Small intestine (tissue), 7 donors: Measurements from ENCODE around the gene DSG4. TPM values are rescaled to one million over a fixed set of nuclear protein-coding genes. Genes with fewer than 3 reads are reported as not detected.

ENCODE experiments used
- DNase-seq, 2 donors: peaks; one replicate each; pipeline versions ENCODE4 v3.0.0 to v3.0.0-alpha.2; 2013
- FAIRE-seq: peaks from 2 replicates; lab custom pipeline; 2012; peaks lifted over from hg19 to GRCh38; lab: Jason Lieb, UNC
- H3K27ac ChIP-seq, 3 donors: one replicate each; pipeline ENCODE4 v1.5.1; 2013; ENCODE audit warnings: low read length in 2 of 3, mild to moderate bottlenecking in 2 of 3, control low read depth in 1 of 3, inconsistent platforms in 1 of 3, low read depth in 1 of 3, moderate library complexity in 1 of 3
- H3K27me3 ChIP-seq, 3 donors: one replicate each; pipeline ENCODE4 v1.6.1; 2013; ENCODE audit warnings: low read length in 3 of 3, inconsistent platforms in 1 of 3; ENCODE audit not compliant: control insufficient read depth in 3 of 3, insufficient read depth in 3 of 3
- H3K36me3 ChIP-seq, 3 donors: one replicate each; pipeline ENCODE4 v1.6.1; 2013; ENCODE audit warnings: low read length in 3 of 3, inconsistent platforms in 1 of 3, low read depth in 1 of 3, mild to moderate bottlenecking in 1 of 3, moderate library complexity in 1 of 3; ENCODE audit not compliant: control insufficient read depth in 3 of 3, insufficient read depth in 2 of 3
- H3K4me1 ChIP-seq, 3 donors: one replicate each; pipeline ENCODE4 v1.6.1; 2013; ENCODE audit warnings: low read length in 2 of 3, inconsistent platforms in 1 of 3, low read depth in 1 of 3, mild to moderate bottlenecking in 1 of 3, moderate library complexity in 1 of 3; ENCODE audit not compliant: control insufficient read depth in 3 of 3, insufficient read depth in 2 of 3
- H3K4me3 ChIP-seq, 3 donors: one replicate each; pipeline ENCODE4 v1.5.1; 2013; ENCODE audit warnings: low read length in 3 of 3, control low read depth in 1 of 3, inconsistent platforms in 1 of 3, low read depth in 1 of 3, mild to moderate bottlenecking in 1 of 3, moderate library complexity in 1 of 3
- H3K9me3 ChIP-seq, 2 donors: one replicate each; pipeline ENCODE4 v1.6.1; 2013; ENCODE audit warnings: low read depth in 1 of 2, low read length in 1 of 2; ENCODE audit not compliant: control insufficient read depth in 2 of 2, insufficient read depth in 1 of 2
- WGBS, 3 donors: extraction: QIAGEN DNeasy Blood & Tissue Kit; methylation state at CpG; one replicate each; pipeline ENCODE4 v1.1.7; 2013; 5-methylcytosine and 5-hydroxymethylcytosine counted together
- polyA plus RNA-seq, 4 donors: library from polyadenylated mRNA; stranded (reverse) in 3 of 4; unstranded in 1 of 4; fragments of 200-250 nt in 3 of 4; fragments of 120-200 nt in 1 of 4; gene quantifications; one replicate each; pipeline versions ENCODE4 v1.2.1 to v1.2.3, GENCODE V29; 2013
- donor health status: healthy with polysubstance abuse.
- donor health status: control.
- donor health status: control.
- donor health status: Bipolar disorder and iron deficiency.
- donor health status: healthy.

DSG4 gene
- polyA plus RNA-seq, 4 donors, result 0.07 to 0.28 TPM; not detected in 2

- Histone ChIP-seq H3K4me3 (no peak overlapping the region), H3K4me1 (no peaks in the 10 kb centered on the region), H3K27ac (no peak overlapping the region), H3K36me3 (no peaks in the 10 kb centered on the region), H3K27me3 (no peaks in the 10 kb centered on the region), H3K9me3 (no peaks in the 10 kb centered on the region)
- DNase-seq (no peak), FAIRE-seq (no peak)
Measured at GRCh38 chr18:31417850-31418249, 41.3 kb downstream of the DSG4 start.

GRCh38 chr18:31419457-31419932, 42.9 kb downstream of the DSG4 start:
- H3K36me3 ChIP-seq, result no peaks in the 10 kb centered on the region
- H3K27me3 ChIP-seq, result no peaks in the 10 kb centered on the region
- no peak overlapping the region for H3K27ac ChIP-seq
- no peak overlapping the region for H3K4me3 ChIP-seq
- no peaks in the 10 kb centered on the region for H3K4me1 ChIP-seq
- DNase-seq (no peak), FAIRE-seq (no peak)
- no peaks in the 10 kb centered on the region for H3K9me3 ChIP-seq
- WGBS, 3 donors, result 79 to 81% (median 80%) methylated on average over 7 of the region's 7 CpGs

- FAIRE-seq, result no peak
- H3K27ac ChIP-seq, result no peak overlapping the region
- no peaks in the 10 kb centered on the region for H3K4me1 ChIP-seq
- DNase-seq, result no peak
- no peaks in the 10 kb centered on the region for H3K27me3 ChIP-seq
- no peaks in the 10 kb centered on the region for H3K9me3 ChIP-seq
- 91 to 92% (median 91%) methylated on average over 6 of the region's 6 CpGs for WGBS, 3 donors
- no peak overlapping the region for H3K4me3 ChIP-seq
- no peaks in the 10 kb centered on the region for H3K36me3 ChIP-seq
Measured at GRCh38 chr18:31420032-31420431, 43.5 kb downstream of the DSG4 start.

GRCh38 chr18:31420524-31420923, 43.9 kb downstream of the DSG4 start:
- no peak for FAIRE-seq
- Histone ChIP-seq H3K27me3 (no peaks in the 10 kb centered on the region), H3K36me3 (no peaks in the 10 kb centered on the region), H3K27ac (no peak overlapping the region), H3K4me1 (no peaks in the 10 kb centered on the region), H3K9me3 (no peaks in the 10 kb centered on the region), H3K4me3 (no peak overlapping the region)
- 94 to 96% (median 96%) methylated on average over 2 of the region's 2 CpGs for WGBS, 3 donors
- no peak for DNase-seq

GRCh38 chr18:31424383-31424988, 47.9 kb downstream of the DSG4 start:
- FAIRE-seq, result no peak
- no peak overlapping the region for H3K4me3 ChIP-seq
- 35 to 52% (median 48%) methylated on average over 7 of the region's 7 CpGs for WGBS, 3 donors

GRCh38 chr18:31426021-31426420, 49.4 kb downstream of the DSG4 start:
- no peaks in the 10 kb centered on the region for H3K36me3 ChIP-seq
- FAIRE-seq, result no peak
- H3K4me3 ChIP-seq, result no peak overlapping the region
- H3K4me1 ChIP-seq, result no peaks in the 10 kb centered on the region
- no peak for DNase-seq
- 79 to 91% (median 80%) methylated on average over 2 of the region's 2 CpGs for WGBS, 3 donors
- no peak overlapping the region for H3K27ac ChIP-seq
- no peaks in the 10 kb centered on the region for H3K9me3 ChIP-seq
- H3K27me3 ChIP-seq, result no peaks in the 10 kb centered on the region

More at GRCh38 chr18:31424383-31424988, 47.9 kb downstream of the DSG4 start:
- Histone ChIP-seq H3K36me3 (no peaks in the 10 kb centered on the region), H3K27me3 (no peaks in the 10 kb centered on the region), H3K9me3 (no peaks in the 10 kb centered on the region), H3K4me1 (no peaks in the 10 kb centered on the region), H3K27ac (no peak overlapping the region)
- DNase-seq, result peak; percentile 33 to 59

GRCh38 chr18:31426871-31427406, 50.4 kb downstream of the DSG4 start:
- no peak overlapping the region for H3K27ac ChIP-seq
- WGBS, 3 donors, result 76 to 90% (median 83%) methylated on average over 5 of the region's 5 CpGs
- H3K4me1 ChIP-seq, result no peaks in the 10 kb centered on the region
- FAIRE-seq (no peak), DNase-seq (no peak)
- H3K36me3 ChIP-seq, result no peaks in the 10 kb centered on the region
- no peak overlapping the region for H3K4me3 ChIP-seq
- H3K27me3 ChIP-seq, result no peaks in the 10 kb centered on the region
- H3K9me3 ChIP-seq, result no peaks in the 10 kb centered on the region

- Histone ChIP-seq H3K4me1 (no peaks in the 10 kb centered on the region), H3K4me3 (no peak overlapping the region), H3K27ac (no peak overlapping the region), H3K9me3 (no peaks in the 10 kb centered on the region), H3K36me3 (no peaks in the 10 kb centered on the region), H3K27me3 (no peaks in the 10 kb centered on the region)
- no peak for FAIRE-seq
- 90 to 100% (median 93%) methylated on average over 1 of the region's 1 CpG for WGBS, 3 donors
- no peak for DNase-seq
Measured at GRCh38 chr18:31428211-31428610, 51.6 kb downstream of the DSG4 start.

- no peak for FAIRE-seq
- Histone ChIP-seq H3K27ac (peak overlapping the region in 1 of 3 donors; percentile 12), H3K27me3 (no peaks in the 10 kb centered on the region), H3K4me3 (no peak overlapping the region), H3K4me1 (no peaks in the 10 kb centered on the region), H3K9me3 (no peaks in the 10 kb centered on the region), H3K36me3 (no peaks in the 10 kb centered on the region)
- 16 to 40% (median 30%) methylated on average over 2 of the region's 2 CpGs for WGBS, 3 donors
- DNase-seq, result peak; percentile 81 to 86
Measured at GRCh38 chr18:31429623-31430022, 53.0 kb downstream of the DSG4 start.
